Measurements from ENCODE around the gene SYT14. TPM values are rescaled to one million over a fixed set of nuclear protein-coding genes. Genes with fewer than 3 reads are reported as not detected.

Gene SYT14
- polyA plus RNA-seq, 3 donors: not detected

GRCh38 chr1:210024282-210024681 is 86.3 kb downstream of the SYT14 start:
- H3K36me3 Mint-ChIP-seq: no peaks in the 10 kb centered on the region

GRCh38 chr1:210024996-210025395 is 87.0 kb downstream of the SYT14 start:
- Mint-ChIP-seq H3K36me3 (no peaks in the 10 kb centered on the region), H3K4me1 (no peaks in the 10 kb centered on the region), H3K9me3 (no peaks in the 10 kb centered on the region), H3K27me3 (ENCODE audit: low read depth in 3 of 3) (no peaks in the 10 kb centered on the region), H3K4me3 (no peak overlapping the region), H3K27ac (no peak overlapping the region)
- Histone ChIP-seq H3K9me3 (replicated peaks in 1 of 2; ENCODE audit: control insufficient read depth in 1 of 2, insufficient read depth in 1 of 2, low read length in 2 of 2) (no peaks in the 10 kb centered on the region), H3K36me3 (replicated peaks in 1 of 2; ENCODE audit: control insufficient read depth in 1 of 2, insufficient read depth in 2 of 2, low read length in 2 of 2) (no peaks in the 10 kb centered on the region), H4K20me1 (ENCODE audit: insufficient read depth, low read length) (no peaks in the 10 kb centered on the region), H3K4me3 (replicated peaks in 1 of 3; ENCODE audit: low read depth in 2 of 3, low read length in 3 of 3) (no peak overlapping the region), H3K27me3 (ENCODE audit: control insufficient read depth in 2 of 2, insufficient read depth in 2 of 2, low read length in 2 of 2) (no peaks in the 10 kb centered on the region), H2AFZ (ENCODE audit: insufficient read depth, low read depth, low read length, poor library complexity, severe bottlenecking) (no peak overlapping the region), H3K9ac (ENCODE audit: insufficient read depth, low read length, poor library complexity, severe bottlenecking) (no peak overlapping the region), H3K4me1 (ENCODE audit: control insufficient read depth in 1 of 2, insufficient read depth in 2 of 2, low read length in 2 of 2) (no peaks in the 10 kb centered on the region), H3K4me2 (replicated peaks; ENCODE audit: extremely low read depth, low read length, poor library complexity, severe bottlenecking) (no peak overlapping the region), H3K27ac (ENCODE audit: low read depth in 1 of 2, low read length in 2 of 2) (no peak overlapping the region), H3K79me2 (ENCODE audit: insufficient read depth, low read length) (no peaks in the 10 kb centered on the region)
- no peak for TF ChIP-seq CTCF (IDR thresholded peaks at IDR 0.05)
- WGBS (ENCODE audit: insufficient coverage): 40% methylated on average over 1 of the region's 3 CpGs
- no peak for DNase-seq
- intact Hi-C loops (cut with micrococcal nuclease): no loop called here

More at GRCh38 chr1:210024282-210024681, 86.3 kb downstream of the SYT14 start:
- intact Hi-C loops (cut with micrococcal nuclease): no loop called here
- Histone ChIP-seq H3K9ac (ENCODE audit: insufficient read depth, low read length, poor library complexity, severe bottlenecking) (no peak overlapping the region), H3K9me3 (replicated peaks in 1 of 2; ENCODE audit: control insufficient read depth in 1 of 2, insufficient read depth in 1 of 2, low read length in 2 of 2) (no peaks in the 10 kb centered on the region), H3K36me3 (replicated peaks in 1 of 2; ENCODE audit: control insufficient read depth in 1 of 2, insufficient read depth in 2 of 2, low read length in 2 of 2) (no peaks in the 10 kb centered on the region), H3K27ac (ENCODE audit: low read depth in 1 of 2, low read length in 2 of 2) (no peak overlapping the region), H2AFZ (ENCODE audit: insufficient read depth, low read depth, low read length, poor library complexity, severe bottlenecking) (no peak overlapping the region), H3K4me2 (replicated peaks; ENCODE audit: extremely low read depth, low read length, poor library complexity, severe bottlenecking) (no peak overlapping the region), H3K27me3 (ENCODE audit: control insufficient read depth in 2 of 2, insufficient read depth in 2 of 2, low read length in 2 of 2) (no peaks in the 10 kb centered on the region), H3K4me1 (ENCODE audit: control insufficient read depth in 1 of 2, insufficient read depth in 2 of 2, low read length in 2 of 2) (no peaks in the 10 kb centered on the region), H4K20me1 (ENCODE audit: insufficient read depth, low read length) (no peaks in the 10 kb centered on the region), H3K79me2 (ENCODE audit: insufficient read depth, low read length) (no peaks in the 10 kb centered on the region), H3K4me3 (replicated peaks in 1 of 3; ENCODE audit: low read depth in 2 of 3, low read length in 3 of 3) (no peak overlapping the region)
- no peak for TF ChIP-seq CTCF (IDR thresholded peaks at IDR 0.05)
- DNase-seq: no peak
- no peaks in the 10 kb centered on the region for H3K27me3 Mint-ChIP-seq (ENCODE audit: low read depth in 3 of 3)
- no peak overlapping the region for H3K27ac Mint-ChIP-seq
- no peak overlapping the region for H3K4me3 Mint-ChIP-seq
- 84% methylated on average over 2 of the region's 2 CpGs for WGBS (ENCODE audit: insufficient coverage)
- no peaks in the 10 kb centered on the region for H3K4me1 Mint-ChIP-seq
- H3K9me3 Mint-ChIP-seq: no peaks in the 10 kb centered on the region

Measured in CD14-positive monocyte (primary cell).